ENCODE measurements around the gene VN1R5. TPM values are rescaled to one million over a fixed set of nuclear protein-coding genes. Genes with fewer than 3 reads are reported as not detected.
A peak's percentile ranks its signal among the peaks of the same experiment; 100 is the strongest.

Gene VN1R5
- total and polyA plus RNA-seq, 9 of the 15 experiments (the other 6 are each of a cell fraction or from before 2014, with no cell fraction given) = not detected

- TF ChIP-seq ELF4 (CRISPR knock-in tag; IDR thresholded peaks at IDR 0.05) (peak; percentile 85), PTTG1 (tag; IDR thresholded peaks at IDR 0.05; ENCODE audit: low read depth) (no peak), EP400 (IDR thresholded peaks at IDR 0.05) (peak; percentile 74; the same call in 1 of the 2 replicates), XRCC3 (IDR thresholded peaks at IDR 0.05) (no peak), LCOR (CRISPR knock-in tag; IDR thresholded peaks at IDR 0.05) (no peak), XRCC5 (IDR thresholded peaks at IDR 0.05; ENCODE audit: low read depth, low read length) (no peak), MYNN (IDR thresholded peaks at IDR 0.05) (no peak), MYNN (CRISPR knock-in tag; IDR thresholded peaks at IDR 0.05) (no peak), SREBF1 (IDR thresholded peaks at IDR 0.05; ENCODE audit: borderline replicate concordance, low read depth, low read length) (no peak), YY1 (IDR thresholded peaks at IDR 0.05; ENCODE audit: borderline replicate concordance in 1 of 3, control insufficient read depth in 1 of 3, extremely low read depth in 1 of 3, insufficient read depth in 3 of 3, insufficient read length in 1 of 3, insufficient replicate concordance in 2 of 3, low read depth in 1 of 3, low read length in 2 of 3) (no peak), L3MBTL2 (IDR thresholded peaks at IDR 0.05) (peak; percentile 84; the same call in 1 of the 2 replicates), SNAPC5 (CRISPR knock-in tag; IDR thresholded peaks at IDR 0.05) (no peak), NR4A1 (CRISPR knock-in tag; IDR thresholded peaks at IDR 0.05) (peak; percentile 82; the same call in 1 of the 2 replicates), NR4A1 (tag; IDR thresholded peaks at IDR 0.05) (no peak; the same call in 1 of the 2 replicates), ZBTB8A (IDR thresholded peaks at IDR 0.05; ENCODE audit: partially characterized antibody) (no peak), ZNF740 (CRISPR knock-in tag; IDR thresholded peaks at IDR 0.05) (no peak), ZNF740 (tag; IDR thresholded peaks at IDR 0.05) (no peak), NFE2 (IDR thresholded peaks at IDR 0.05; ENCODE audit: low read depth) (no peak), ID3 (CRISPR knock-in tag; IDR thresholded peaks at IDR 0.05) (no peak), ID3 (tag; IDR thresholded peaks at IDR 0.05) (0 out of 2 replicates have a peak, but pooled peaks have one; percentile 30), MBD2 (IDR thresholded peaks at IDR 0.05; ENCODE audit: borderline replicate concordance, low read depth) (peak; percentile 93), SNIP1 (IDR thresholded peaks at IDR 0.05; ENCODE audit: low read depth) (no peak), PHF20 (IDR thresholded peaks at IDR 0.05; ENCODE audit: partially characterized antibody) (peak; percentile 95), ZNF354B (CRISPR knock-in tag; IDR thresholded peaks at IDR 0.05) (no peak), GTF2A2 (tag; IDR thresholded peaks at IDR 0.05) (no peak; the same call in 1 of the 2 replicates), MXI1 (IDR thresholded peaks at IDR 0.05; ENCODE audit: low read depth, low read length) (no peak; the same call in 1 of the 2 replicates), JUN (IDR thresholded peaks at IDR 0.05; ENCODE audit: borderline replicate concordance, low read depth, low read length) (no peak), JUN (CRISPR knock-in tag; IDR thresholded peaks at IDR 0.05; ENCODE audit: borderline replicate concordance) (no peak)
- TF ChIP-seq, protein P1, sequence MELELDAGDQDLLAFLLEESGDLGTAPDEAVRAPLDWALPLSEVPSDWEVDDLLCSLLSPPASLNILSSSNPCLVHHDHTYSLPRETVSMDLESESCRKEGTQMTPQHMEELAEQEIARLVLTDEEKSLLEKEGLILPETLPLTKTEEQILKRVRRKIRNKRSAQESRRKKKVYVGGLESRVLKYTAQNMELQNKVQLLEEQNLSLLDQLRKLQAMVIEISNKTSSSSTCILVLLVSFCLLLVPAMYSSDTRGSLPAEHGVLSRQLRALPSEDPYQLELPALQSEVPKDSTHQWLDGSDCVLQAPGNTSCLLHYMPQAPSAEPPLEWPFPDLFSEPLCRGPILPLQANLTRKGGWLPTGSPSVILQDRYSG (tag; conservative IDR thresholded peaks at IDR 0.05; ENCODE audit: low read depth) = no peak
Observed at GRCh38 chr1:247210376-247211117, 45.3 kb upstream of the VN1R5 start (continued).

Measured in K562 (cell line).